Midbrain (tissue), 1 donor: ENCODE data around the gene KCNC4.

Source experiments
- DNase-seq: peaks from one replicate; lab custom pipeline; 2025; lab: John Stamatoyannopoulos, UW

The KCNC4 gene

DNA sequence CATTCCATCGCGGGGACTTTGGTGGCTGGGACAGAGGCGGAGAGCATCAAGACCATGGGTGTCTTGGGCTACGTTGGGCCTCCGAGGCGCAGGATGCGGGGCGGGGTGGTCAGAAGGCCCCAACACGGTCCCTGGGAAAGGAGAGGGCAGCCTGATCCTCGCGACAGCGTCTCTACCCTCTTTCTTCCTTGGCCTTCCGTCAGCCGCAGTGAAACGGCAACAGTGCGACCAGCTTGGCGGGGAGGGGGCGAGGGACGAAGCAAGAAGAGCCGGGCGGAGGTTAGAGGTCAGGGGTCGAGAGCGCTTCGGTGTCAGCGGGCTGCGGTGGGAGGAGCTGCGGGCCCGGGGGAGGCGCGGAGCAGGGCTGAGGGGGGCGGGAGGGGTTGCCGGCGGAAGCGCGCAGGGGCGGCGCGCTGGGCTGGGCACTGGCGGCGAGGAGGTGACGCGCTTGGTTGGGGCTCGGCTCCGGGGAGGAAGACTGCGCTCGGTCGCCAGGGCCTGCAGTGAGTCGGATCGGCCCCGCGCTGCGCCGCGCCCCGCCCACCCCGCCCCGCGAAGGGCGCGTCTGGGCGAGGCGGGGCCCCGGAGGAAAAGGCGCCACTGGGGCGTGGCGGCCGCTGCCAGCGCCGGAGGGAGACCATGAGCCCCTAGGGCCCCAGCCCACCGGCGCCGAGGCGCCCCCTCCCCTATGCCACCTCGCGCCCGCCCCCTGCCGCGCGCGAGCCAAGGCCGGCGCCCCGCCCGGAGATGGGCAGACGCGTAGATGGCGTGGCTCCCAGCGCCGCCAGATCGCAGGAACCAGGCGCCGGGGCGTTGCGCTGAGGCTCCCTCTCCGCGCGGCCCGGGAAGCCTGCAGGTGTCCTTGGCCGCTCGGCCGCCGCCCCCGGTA, at the start of gene KCNC4:
Gene KCNC4 (plus strand): TSS at position 600 of the 889 bp plus-strand sequence. CDS start 1,186 bp downstream, outside the sequence.
- DNase-seq: peak; percentile 58

DNA sequence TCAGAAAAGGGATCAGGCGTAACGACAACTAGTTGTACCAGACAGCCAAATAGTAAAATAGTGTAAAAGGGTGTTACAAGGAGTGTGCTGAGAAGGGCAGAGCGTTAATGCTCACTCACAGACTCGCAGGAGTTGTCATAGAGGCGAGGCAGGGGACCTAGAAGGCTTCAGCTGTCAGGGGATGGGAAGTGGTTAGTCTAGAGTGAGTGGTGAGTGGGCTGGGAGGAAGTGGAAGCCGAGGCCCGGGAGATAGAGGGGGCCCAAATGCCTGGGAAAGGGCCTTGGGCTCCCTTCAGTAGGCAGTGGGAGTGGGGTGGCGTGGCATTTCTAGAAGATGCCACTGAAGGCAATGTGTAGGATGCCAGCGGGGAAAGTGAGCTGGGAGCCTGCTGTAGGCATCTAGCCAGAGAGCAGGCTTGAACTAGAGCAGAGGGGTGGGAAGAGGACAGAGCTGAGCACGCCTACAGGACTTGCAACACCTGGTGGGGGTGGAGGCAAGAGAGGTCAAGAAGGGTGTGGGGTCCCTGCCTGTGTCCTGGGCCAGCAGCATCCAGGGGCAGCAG, 49.5 kb upstream of the KCNC4 start:
- no peak for DNase-seq

DNA sequence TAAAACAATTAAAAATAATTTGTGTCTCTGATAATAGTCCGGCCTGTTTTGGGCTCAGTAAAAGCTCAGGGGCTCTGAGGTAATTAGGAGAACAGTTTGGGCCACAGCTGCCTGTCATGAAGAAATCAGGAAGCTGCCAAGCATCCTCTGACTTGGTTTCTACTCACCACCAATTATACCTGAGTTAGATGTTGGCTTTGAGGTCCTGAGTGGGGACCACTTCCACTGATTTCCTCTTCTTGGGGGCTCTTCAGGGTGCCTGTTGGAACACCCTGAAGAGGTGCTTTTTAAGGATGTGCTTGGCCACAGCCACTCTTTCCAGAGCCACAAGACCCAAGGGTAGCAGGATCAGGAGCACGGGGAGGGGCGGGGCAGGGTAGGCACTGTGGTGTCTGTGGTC, 48.9 kb upstream of the KCNC4 start:
- DNase-seq: no peak

DNA sequence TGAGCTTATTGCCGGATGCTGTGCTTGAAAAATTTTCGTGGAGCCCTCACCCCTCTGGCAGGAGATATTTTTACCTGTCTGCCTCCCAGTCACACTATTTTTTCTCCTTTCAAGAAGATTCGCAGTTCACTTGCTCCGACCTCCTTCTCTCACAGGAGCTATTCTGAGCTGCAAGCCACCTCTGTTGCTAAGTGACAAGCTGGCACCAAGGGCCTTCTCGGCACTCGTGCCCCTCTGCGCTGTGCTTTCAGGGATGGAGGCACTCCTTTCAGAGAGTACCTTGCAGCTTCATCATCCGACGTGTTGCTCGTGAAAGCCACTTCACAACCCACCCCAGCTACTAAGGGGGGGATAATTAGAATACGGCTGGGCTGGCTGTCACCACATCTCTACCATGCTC, 48.3 kb upstream of the KCNC4 start:
- peak; percentile 35 for DNase-seq

DNA sequence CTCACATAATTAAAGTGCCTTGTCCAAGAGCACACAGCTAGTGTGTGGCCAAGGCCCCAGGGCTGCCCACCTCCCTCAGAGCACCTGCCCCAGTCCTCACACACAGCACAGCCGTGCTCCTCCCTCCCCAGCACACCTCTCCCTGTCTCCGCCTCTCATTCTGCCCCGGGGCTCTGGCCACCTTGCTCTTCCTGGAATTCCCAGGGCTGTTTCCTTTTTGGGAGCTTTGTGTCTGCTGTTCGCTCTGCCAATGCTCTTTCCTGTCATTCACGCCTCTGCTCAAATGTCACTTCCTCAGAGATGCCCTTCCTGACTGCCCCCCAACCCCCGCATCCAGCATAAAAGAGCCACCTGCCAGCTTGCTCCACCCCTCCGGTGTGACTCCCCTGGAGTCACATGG, 46.5 kb upstream of the KCNC4 start:
- no peak for DNase-seq

DNA sequence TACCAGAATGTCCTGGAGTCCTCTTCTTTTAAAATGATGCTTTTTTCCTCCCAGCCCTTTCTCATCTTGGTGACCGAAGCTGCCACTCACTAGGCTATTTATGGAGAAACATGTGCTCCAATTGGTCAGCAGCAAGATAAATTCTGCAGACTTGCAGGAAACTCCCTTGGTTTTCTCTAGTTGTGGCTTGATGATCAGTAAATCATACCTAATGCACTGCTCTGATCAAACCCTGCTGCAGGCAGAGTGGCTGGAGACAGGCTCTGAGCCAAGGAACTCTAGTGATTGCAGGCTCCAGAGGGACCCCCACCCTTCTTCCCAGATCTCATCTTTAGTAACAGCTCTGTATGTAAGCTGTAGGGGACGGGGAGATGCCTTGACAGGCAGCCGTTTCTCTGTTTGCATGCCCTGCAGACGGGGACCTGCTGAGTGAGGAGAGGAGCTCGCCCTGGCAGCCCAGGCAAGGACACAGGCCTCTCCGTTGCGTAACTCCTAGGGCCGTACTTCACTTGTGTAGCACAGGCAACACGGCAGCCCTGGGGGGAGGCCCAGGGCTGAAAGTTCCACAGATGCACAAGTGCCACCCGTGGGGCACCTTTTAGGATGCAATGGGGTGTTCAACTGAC, 45.3 kb upstream of the KCNC4 start:
- no peak for DNase-seq

DNA sequence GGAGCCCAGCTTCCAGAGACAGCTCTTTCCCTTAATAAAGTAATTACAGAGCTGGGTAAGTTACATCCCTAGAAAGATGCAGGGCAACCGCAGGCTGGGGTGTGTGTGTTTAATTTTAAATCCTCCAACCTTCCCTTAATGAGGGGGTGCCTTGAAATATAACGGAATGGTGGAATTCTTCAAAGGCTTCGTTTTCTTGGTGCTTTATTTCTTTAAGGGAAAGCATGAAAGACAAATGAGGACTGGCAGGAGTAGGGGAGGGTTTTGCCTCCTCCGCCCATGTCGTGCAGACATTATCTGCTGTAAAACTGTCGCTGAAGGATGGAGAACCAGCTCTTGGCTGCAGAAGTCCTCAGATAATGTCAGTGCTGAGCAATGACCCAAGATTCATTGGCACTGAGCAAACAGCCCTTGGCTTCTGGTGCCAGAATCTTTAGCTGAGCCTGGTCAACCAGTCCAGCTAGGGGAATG, 44.3 kb upstream of the KCNC4 start:
- no peak for DNase-seq

DNA sequence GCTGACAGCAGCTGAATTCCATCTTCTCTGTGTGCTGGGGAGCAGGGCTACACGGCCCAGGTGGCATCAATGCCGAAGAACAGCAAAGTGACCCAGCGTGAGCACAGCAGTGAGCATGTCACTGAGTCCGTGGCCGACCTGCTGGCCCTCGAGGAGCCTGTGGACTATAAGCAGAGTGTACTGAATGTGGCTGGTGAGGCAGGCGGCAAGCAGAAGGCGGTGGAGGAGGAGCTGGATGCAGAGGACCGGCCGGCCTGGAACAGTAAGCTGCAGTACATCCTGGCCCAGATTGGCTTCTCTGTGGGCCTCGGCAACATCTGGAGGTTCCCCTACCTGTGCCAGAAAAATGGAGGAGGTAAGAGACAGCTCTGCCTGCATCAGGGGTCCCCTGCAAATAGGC, 43.3 kb upstream of the KCNC4 start:
- DNase-seq: no peak

DNA sequence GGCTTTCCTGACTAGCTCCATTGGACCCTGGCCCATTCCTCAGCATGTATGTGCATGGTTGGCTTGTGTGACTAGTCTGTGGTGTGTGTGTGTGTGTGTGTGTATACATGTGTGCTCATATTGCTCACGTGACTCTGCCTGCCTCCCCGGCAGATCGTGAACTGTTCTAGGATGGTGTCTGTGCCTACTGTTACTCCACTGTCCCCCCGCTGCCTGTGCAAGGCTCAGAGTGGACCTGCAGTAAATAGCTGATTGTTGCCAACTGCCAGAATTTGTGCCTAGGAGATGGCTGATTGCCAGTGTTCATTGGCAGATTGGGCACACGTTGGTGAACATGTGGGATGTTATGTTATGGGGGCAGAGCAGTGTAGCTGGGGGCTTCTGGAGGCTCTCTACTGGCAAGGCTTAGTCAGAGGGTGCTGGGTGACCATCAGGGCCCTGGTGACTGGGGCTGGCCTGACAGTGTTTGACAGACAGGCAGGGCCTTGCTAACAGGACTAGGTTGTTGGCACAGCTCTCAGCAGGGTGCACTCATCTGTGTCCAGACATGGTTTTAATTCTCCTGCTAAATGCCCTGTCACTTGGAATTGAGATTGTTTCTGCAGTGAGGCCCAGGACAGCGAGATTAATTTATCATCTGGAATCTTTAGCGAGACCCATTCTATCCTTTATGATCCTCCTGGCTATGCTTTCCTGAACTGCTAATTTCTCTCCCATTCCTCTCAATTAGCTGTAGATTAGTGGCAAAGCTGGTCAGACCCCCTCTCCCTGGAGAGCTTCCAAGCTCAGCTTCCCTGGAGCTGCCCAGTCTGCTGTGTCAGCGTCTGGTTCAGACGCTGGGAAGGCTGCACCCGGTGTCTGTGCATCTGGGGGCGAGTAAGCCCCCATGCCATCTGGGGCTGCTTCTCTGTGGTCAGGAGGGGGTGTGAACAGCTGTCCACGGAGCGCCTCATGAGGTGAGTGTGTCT, 39.1 kb upstream of the KCNC4 start:
- no peak for DNase-seq

DNA sequence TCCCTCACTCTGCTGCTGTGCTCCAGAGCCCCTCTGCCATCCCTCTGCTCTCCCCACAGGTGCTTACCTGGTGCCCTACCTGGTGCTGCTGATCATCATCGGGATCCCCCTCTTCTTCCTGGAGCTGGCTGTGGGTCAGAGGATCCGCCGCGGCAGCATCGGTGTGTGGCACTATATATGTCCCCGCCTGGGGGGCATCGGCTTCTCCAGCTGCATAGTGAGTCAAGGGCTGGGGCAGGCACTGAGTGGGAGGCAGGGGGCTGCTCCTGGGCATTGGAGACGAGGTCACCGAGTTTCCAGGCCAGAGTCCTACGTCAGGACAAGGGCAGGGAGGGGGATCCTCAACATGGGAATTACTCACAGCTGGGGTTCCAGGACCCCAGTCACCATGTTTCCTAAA, 38.1 kb upstream of the KCNC4 start:
- no peak for DNase-seq

DNA sequence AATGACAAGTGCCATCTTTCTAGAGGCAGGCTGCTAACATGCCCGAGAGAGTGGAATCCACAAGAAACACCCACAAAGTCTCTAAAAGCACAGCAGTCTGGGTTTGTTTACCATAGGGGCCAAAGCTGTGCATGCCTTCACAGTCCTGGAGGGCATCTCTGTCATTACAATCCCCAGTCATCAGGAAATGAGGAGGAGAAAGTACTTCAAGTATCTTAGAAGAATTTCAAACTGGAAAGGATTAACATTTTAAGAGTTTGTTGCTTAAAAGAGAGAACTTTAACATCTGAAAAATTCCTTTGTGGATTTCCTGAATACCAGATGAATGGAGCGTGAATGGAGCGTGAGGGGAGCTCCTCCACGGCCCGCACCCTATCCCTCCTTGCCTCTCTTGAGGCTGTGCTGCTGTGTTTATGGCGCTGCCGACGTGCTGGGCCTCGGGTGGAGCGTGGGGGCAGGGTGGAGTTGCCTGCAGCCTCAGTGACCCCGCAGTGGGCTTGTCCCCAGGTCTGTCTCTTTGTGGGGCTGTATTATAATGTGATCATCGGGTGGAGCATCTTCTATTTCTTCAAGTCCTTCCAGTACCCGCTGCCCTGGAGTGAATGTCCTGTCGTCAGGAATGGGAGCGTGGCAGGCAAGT, 36.5 kb upstream of the KCNC4 start:
- no peak for DNase-seq

DNA sequence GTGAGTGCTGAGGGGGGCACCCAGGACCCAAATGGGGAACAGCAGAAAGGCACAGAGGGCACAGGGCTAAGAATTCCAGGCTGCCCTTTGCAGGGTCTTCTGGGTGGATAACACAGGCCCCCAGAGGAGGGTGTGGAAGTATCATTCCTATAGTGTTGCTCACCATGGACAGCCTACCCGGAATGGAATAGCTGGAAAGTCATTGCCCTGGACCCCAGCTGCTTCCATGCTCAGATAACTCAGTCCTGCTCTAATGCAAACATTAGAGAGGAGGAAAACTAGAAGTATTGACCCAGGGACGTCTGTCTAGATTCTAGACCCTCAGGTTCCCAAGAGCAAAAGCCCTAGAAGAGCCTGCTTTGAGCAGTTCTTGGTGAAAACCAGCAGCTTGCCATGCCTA, 35.2 kb upstream of the KCNC4 start:
- no peak for DNase-seq

DNA sequence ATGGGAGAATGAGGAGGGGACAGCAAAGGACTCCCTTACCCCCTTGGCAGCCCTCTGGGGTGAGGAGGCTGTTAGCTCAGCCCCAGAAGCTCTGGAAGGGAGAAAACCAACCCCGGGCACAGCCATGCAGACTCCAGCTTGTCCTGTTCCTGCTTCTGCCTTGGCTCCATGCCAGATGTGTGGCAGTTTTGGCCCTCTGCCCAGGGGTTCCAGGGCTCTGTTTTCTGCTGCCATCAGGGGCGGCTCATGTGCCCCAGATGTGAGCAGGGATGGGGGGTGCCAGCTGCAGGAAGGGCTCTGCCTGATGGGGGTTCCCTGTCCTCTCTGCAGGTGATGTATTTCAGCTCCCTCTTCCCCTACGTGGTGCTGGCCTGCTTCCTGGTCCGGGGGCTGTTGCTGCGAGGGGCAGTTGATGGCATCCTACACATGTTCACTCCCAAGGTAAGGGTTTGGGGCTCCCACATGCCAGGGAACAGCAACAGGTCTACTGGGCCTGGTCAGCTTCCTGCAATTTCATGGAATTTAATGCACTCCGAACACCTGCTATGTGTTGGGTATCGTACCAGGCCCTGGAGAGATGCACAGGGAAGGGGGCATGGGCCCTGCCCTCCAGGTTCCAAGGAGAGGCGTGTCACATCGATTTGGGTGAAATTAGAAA, 33.7 kb upstream of the KCNC4 start:
- no peak for DNase-seq

DNA sequence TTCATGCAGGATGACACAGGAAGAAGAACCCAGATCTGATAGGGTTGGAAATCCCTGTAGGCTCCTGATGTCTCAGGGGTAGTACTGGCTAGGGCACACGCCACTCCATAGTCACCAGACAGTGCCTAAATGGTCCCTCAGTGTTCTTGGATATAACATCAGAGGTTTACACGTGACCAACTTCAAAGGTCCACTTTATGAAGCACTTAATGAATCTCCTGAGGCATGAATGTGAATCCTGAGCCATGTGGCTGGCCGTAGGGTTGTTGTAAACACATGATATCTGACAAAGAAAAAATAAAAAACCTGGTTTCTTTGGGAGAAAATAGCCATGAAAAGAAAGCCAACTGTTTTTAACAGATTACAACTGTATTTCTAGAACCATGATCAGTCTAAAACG, 32.3 kb upstream of the KCNC4 start:
- DNase-seq: no peak

DNA sequence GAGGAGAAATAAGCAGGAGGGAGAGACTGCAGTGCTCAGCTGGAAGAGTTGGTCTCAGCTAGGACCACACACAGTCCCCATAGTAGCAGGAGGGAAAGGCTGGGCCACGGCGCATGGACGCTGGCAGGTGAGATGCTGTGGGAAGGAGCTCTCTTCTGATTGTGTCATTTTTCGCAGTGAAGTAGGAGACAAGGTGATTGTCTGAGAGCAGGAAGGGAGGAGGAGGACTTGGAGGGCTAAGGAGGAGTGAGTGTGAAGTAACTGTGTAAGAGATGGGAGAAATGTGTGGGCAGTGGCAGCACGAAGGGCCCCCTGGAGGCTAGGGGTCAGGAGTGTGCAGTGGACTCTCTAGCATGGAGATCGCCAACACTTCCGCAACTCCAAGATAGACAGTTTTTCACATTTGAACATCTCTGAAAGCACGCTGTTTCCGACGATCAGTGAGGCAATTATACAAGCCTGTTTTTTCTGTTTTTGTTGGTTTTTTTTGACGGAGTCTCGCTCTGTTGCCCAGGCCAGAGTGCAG, 26.4 kb upstream of the KCNC4 start:
- DNase-seq: no peak

DNA sequence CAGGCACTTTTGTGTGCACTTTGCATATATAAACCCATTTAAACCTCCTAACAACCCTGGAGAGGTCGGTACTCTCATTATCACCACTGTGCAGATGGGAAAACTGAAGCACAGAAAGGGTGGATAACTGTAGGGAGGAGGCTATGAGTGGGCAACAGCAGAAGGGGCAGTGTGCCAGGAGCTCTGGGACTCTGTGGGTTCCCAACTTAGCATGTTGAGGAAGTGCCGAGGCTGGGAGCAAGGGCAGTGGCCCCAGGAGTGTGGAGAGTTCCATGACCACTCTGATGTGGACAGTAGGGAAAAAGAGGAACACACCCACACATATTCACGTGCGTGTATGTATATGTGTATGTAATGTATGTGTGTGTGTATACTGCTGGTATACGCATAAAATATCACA, 25.7 kb upstream of the KCNC4 start:
- DNase-seq: no peak

DNA sequence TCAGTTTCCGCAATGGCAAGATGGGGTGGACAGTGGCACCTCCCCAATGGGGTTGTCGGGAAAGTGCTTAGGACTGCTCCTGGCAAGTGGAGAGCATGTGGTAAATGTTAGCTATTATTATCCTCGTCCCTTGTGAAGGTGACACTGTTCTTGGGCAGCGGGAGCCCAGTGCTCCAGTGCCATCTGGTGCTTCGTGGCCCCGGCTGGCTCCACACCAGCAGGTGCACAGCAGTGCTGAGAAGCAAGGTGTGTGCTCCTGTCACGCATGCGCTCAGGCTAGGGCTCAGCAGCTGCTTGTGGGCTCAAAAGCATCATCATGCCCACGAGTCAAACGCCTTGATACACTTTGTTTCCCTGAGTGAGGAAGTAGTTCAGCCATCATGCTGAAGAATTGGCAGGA, 24.9 kb upstream of the KCNC4 start:
- no peak for DNase-seq

DNA sequence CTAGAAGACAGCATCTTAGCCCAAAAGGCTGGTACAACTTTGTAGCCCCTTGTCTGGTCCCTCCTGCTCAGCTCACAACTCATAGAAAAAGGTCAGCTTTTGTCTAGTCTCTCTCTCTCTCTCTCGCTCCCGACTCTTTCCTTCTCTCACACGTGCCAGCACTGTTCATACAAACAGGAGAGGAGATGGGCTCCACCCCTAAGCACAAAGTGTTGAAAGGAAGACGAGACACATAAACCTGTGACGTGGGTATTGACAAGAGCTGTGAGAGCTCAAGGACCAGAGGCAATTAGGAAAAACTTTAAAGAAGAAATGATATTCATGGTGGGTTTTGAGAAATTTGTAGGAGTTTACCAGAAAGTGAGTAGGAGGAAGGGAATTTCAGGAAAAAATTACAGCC, 23.6 kb upstream of the KCNC4 start:
- no peak for DNase-seq

DNA sequence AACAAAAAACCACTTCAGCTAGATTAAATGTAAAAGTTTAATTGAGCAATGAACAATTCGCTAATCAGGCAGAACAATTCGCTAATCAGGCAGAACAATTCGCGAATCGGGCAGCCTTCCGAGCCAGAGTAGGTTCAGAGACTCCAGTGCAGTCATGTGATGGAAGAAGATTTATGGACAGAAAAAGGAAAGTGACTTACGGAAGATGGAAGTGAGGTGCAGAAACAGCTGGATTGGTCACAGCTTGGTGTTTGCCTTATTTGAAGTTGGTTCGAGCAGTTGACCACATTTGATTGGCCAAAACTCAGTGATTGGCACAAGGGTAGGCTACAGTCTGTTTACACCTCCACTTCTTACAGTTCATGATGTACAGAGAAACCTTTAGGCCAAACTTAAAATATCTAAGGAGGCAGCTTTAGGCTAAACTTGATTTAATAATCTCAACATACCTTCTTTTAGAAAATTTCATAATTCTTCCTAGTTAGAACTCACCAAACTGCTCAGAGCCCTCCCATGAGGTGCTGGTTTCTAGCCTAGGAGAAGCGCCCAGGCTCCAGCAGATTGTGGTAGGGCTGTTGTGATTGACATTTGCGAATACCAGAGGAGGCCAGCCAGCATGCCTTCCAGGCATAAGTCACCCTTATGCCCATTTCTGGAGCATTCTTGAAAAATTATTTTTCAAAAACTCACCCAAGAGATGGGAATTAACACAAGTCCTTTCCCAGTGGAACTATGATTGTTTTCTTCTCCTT, 22.8 kb upstream of the KCNC4 start:
- DNase-seq: no peak

DNA sequence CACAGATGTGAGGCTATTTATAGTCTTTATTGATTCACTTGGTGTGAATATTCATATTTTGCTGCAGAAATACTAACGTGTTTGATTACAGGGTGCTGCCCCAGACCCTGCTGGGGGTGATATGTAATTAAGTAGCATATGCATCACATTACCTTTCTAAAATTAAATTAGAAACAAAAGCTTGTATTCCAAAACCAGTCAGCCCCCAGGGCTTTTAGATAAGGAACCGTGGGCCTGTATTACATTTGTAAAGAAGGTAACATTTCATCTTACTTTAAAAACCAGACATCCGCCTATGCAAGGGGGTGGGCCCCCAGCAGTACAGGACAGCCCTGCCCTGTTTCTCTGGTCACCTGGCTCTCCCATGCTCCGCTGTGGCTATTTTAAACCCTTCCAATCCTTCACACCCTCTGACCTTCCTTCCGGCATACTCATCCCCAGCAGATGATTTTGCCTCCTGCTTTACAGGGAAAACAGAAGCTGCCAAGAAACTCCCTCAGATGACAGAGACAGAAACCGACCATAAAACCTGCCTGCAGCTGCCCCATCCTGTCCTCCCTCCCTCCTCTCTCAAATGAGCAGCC, 22.0 kb upstream of the KCNC4 start:
- no peak for DNase-seq
